ENCODE measurements around the gene TTYH2. TPM values are rescaled to one million over a fixed set of nuclear protein-coding genes. Genes with fewer than 3 reads are reported as not detected.

The TTYH2 gene
- polyA plus RNA-seq, 4 donors = 0.27 to 50.6 (median 2.0) TPM; not detected in 1

- DNase-seq (no peak), FAIRE-seq (no peak)
- Histone ChIP-seq H3K4me1 (ENCODE audit: control insufficient read depth in 3 of 3, insufficient read depth in 2 of 3, low read depth in 1 of 3, low read length in 2 of 3) (no peaks in the 10 kb centered on the region), H3K27ac (ENCODE audit: low read depth in 1 of 3, low read length in 2 of 3) (no peak overlapping the region), H3K27me3 (ENCODE audit: control insufficient read depth in 3 of 3, insufficient read depth in 3 of 3, low read length in 3 of 3) (peaks cover 0 to 18% (median 14%) of the 10 kb centered on the region in 3 donors), H3K9me3 (ENCODE audit: control insufficient read depth in 2 of 2, insufficient read depth in 1 of 2, low read depth in 1 of 2, low read length in 1 of 2) (no peaks in the 10 kb centered on the region), H3K4me3 (ENCODE audit: low read depth in 1 of 3, low read length in 3 of 3) (no peak overlapping the region), H3K36me3 (ENCODE audit: control insufficient read depth in 3 of 3, insufficient read depth in 2 of 3, low read depth in 1 of 3, low read length in 3 of 3) (no peaks in the 10 kb centered on the region)
- WGBS, 3 donors = 0 to 5% (median 4%) methylated on average over 1 of the region's 1 CpG
Measured at GRCh38 chr17:74177018-74177450, 36.3 kb upstream of the TTYH2 start.

GRCh38 chr17:74179576-74179975 is 33.8 kb upstream of the TTYH2 start:
- Histone ChIP-seq H3K9me3 (ENCODE audit: control insufficient read depth in 2 of 2, insufficient read depth in 1 of 2, low read depth in 1 of 2, low read length in 1 of 2) (no peaks in the 10 kb centered on the region), H3K36me3 (ENCODE audit: control insufficient read depth in 3 of 3, insufficient read depth in 2 of 3, low read depth in 1 of 3, low read length in 3 of 3) (no peaks in the 10 kb centered on the region), H3K4me1 (ENCODE audit: control insufficient read depth in 3 of 3, insufficient read depth in 2 of 3, low read depth in 1 of 3, low read length in 2 of 3) (no peaks in the 10 kb centered on the region), H3K4me3 (ENCODE audit: low read depth in 1 of 3, low read length in 3 of 3) (no peak overlapping the region), H3K27me3 (ENCODE audit: control insufficient read depth in 3 of 3, insufficient read depth in 3 of 3, low read length in 3 of 3) (peaks cover 0 to 18% (median 14%) of the 10 kb centered on the region in 3 donors), H3K27ac (ENCODE audit: low read depth in 1 of 3, low read length in 2 of 3) (no peak overlapping the region)
- WGBS, 3 donors = 38 to 59% (median 39%) methylated on average over 4 of the region's 4 CpGs
- no peak for FAIRE-seq
- no peak for DNase-seq

GRCh38 chr17:74180336-74180735 is 33.0 kb upstream of the TTYH2 start:
- DNase-seq = no peak
- peaks cover 0 to 15% (median 12%) of the 10 kb centered on the region in 3 donors for H3K27me3 ChIP-seq (ENCODE audit: control insufficient read depth in 3 of 3, insufficient read depth in 3 of 3, low read length in 3 of 3)

GRCh38 chr17:74181341-74181740 is 32.0 kb upstream of the TTYH2 start:
- Histone ChIP-seq H3K4me3 (ENCODE audit: low read depth in 1 of 3, low read length in 3 of 3) (no peak overlapping the region), H3K9me3 (ENCODE audit: control insufficient read depth in 2 of 2, insufficient read depth in 1 of 2, low read depth in 1 of 2, low read length in 1 of 2) (no peaks in the 10 kb centered on the region), H3K27me3 (ENCODE audit: control insufficient read depth in 3 of 3, insufficient read depth in 3 of 3, low read length in 3 of 3) (peaks cover 0 to 7% (median 6%) of the 10 kb centered on the region in 3 donors), H3K27ac (ENCODE audit: low read depth in 1 of 3, low read length in 2 of 3) (no peak overlapping the region), H3K4me1 (ENCODE audit: control insufficient read depth in 3 of 3, insufficient read depth in 2 of 3, low read depth in 1 of 3, low read length in 2 of 3) (no peaks in the 10 kb centered on the region), H3K36me3 (ENCODE audit: control insufficient read depth in 3 of 3, insufficient read depth in 2 of 3, low read depth in 1 of 3, low read length in 3 of 3) (no peaks in the 10 kb centered on the region)
- FAIRE-seq (no peak), DNase-seq (no peak)
- WGBS, 3 donors = 85 to 90% (median 86%) methylated on average over 4 of the region's 4 CpGs

More at GRCh38 chr17:74180336-74180735, 33.0 kb upstream of the TTYH2 start:
- Histone ChIP-seq H3K27ac (ENCODE audit: low read depth in 1 of 3, low read length in 2 of 3) (no peak overlapping the region), H3K4me1 (ENCODE audit: control insufficient read depth in 3 of 3, insufficient read depth in 2 of 3, low read depth in 1 of 3, low read length in 2 of 3) (no peaks in the 10 kb centered on the region), H3K36me3 (ENCODE audit: control insufficient read depth in 3 of 3, insufficient read depth in 2 of 3, low read depth in 1 of 3, low read length in 3 of 3) (no peaks in the 10 kb centered on the region), H3K9me3 (ENCODE audit: control insufficient read depth in 2 of 2, insufficient read depth in 1 of 2, low read depth in 1 of 2, low read length in 1 of 2) (no peaks in the 10 kb centered on the region), H3K4me3 (ENCODE audit: low read depth in 1 of 3, low read length in 3 of 3) (no peak overlapping the region)
- no peak for FAIRE-seq
- WGBS, 3 donors = 53 to 68% (median 58%) methylated on average over 8 of the region's 8 CpGs

GRCh38 chr17:74182041-74182723 is 31.2 kb upstream of the TTYH2 start:
- no peak overlapping the region for H3K4me3 ChIP-seq (ENCODE audit: low read depth in 1 of 3, low read length in 3 of 3)
- no peaks in the 10 kb centered on the region for H3K36me3 ChIP-seq (ENCODE audit: control insufficient read depth in 3 of 3, insufficient read depth in 2 of 3, low read depth in 1 of 3, low read length in 3 of 3)
- peaks cover 0 to 6% (median 3%) of the 10 kb centered on the region in 3 donors for H3K27me3 ChIP-seq (ENCODE audit: control insufficient read depth in 3 of 3, insufficient read depth in 3 of 3, low read length in 3 of 3)
- FAIRE-seq (no peak), DNase-seq (no peak)
- no peaks in the 10 kb centered on the region for H3K9me3 ChIP-seq (ENCODE audit: control insufficient read depth in 2 of 2, insufficient read depth in 1 of 2, low read depth in 1 of 2, low read length in 1 of 2)
- 73 to 76% (median 75%) methylated on average over 17 of the region's 17 CpGs for WGBS, 3 donors
- no peak overlapping the region for H3K27ac ChIP-seq (ENCODE audit: low read depth in 1 of 3, low read length in 2 of 3)
- no peaks in the 10 kb centered on the region for H3K4me1 ChIP-seq (ENCODE audit: control insufficient read depth in 3 of 3, insufficient read depth in 2 of 3, low read depth in 1 of 3, low read length in 2 of 3)

GRCh38 chr17:74183411-74183810 is 30.0 kb upstream of the TTYH2 start:
- 83 to 85% (median 84%) methylated on average over 9 of the region's 9 CpGs for whole genome bisulfite sequencing, 3 donors
- H3K36me3 ChIP-seq (ENCODE audit: control insufficient read depth in 3 of 3, insufficient read depth in 2 of 3, low read depth in 1 of 3, low read length in 3 of 3) = no peaks in the 10 kb centered on the region
- FAIRE-seq = no peak

GRCh38 chr17:74185571-74186185 is 27.7 kb upstream of the TTYH2 start:
- Histone ChIP-seq H3K27ac (ENCODE audit: low read depth in 1 of 3, low read length in 2 of 3) (no peak overlapping the region), H3K9me3 (ENCODE audit: control insufficient read depth in 2 of 2, insufficient read depth in 1 of 2, low read depth in 1 of 2, low read length in 1 of 2) (no peaks in the 10 kb centered on the region), H3K4me3 (ENCODE audit: low read depth in 1 of 3, low read length in 3 of 3) (no peak overlapping the region), H3K36me3 (ENCODE audit: control insufficient read depth in 3 of 3, insufficient read depth in 2 of 3, low read depth in 1 of 3, low read length in 3 of 3) (no peaks in the 10 kb centered on the region), H3K27me3 (ENCODE audit: control insufficient read depth in 3 of 3, insufficient read depth in 3 of 3, low read length in 3 of 3) (peaks cover 0 to 5% (median 0%) of the 10 kb centered on the region in 3 donors), H3K4me1 (ENCODE audit: control insufficient read depth in 3 of 3, insufficient read depth in 2 of 3, low read depth in 1 of 3, low read length in 2 of 3) (no peaks in the 10 kb centered on the region)
- no peak for DNase-seq
- no peak for FAIRE-seq
- 52 to 74% (median 67%) methylated on average over 9 of the region's 9 CpGs for WGBS, 3 donors

More at GRCh38 chr17:74183411-74183810, 30.0 kb upstream of the TTYH2 start:
- H3K4me3 ChIP-seq (ENCODE audit: low read depth in 1 of 3, low read length in 3 of 3) = no peak overlapping the region
- no peaks in the 10 kb centered on the region for H3K4me1 ChIP-seq (ENCODE audit: control insufficient read depth in 3 of 3, insufficient read depth in 2 of 3, low read depth in 1 of 3, low read length in 2 of 3)
- H3K27me3 ChIP-seq (ENCODE audit: control insufficient read depth in 3 of 3, insufficient read depth in 3 of 3, low read length in 3 of 3) = peaks cover 0 to 10% (median 0%) of the 10 kb centered on the region in 3 donors
- H3K27ac ChIP-seq (ENCODE audit: low read depth in 1 of 3, low read length in 2 of 3) = no peak overlapping the region
- no peak for DNase-seq
- no peaks in the 10 kb centered on the region for H3K9me3 ChIP-seq (ENCODE audit: control insufficient read depth in 2 of 2, insufficient read depth in 1 of 2, low read depth in 1 of 2, low read length in 1 of 2)

GRCh38 chr17:74186498-74186897 is 26.9 kb upstream of the TTYH2 start:
- no peaks in the 10 kb centered on the region for H3K4me1 ChIP-seq (ENCODE audit: control insufficient read depth in 3 of 3, insufficient read depth in 2 of 3, low read depth in 1 of 3, low read length in 2 of 3)

More at GRCh38 chr17:74186498-74186897, 26.9 kb upstream of the TTYH2 start:
- FAIRE-seq = no peak
- 89 to 91% (median 91%) methylated on average over 20 of the region's 20 CpGs for WGBS, 3 donors
- H3K9me3 ChIP-seq (ENCODE audit: control insufficient read depth in 2 of 2, insufficient read depth in 1 of 2, low read depth in 1 of 2, low read length in 1 of 2) = no peaks in the 10 kb centered on the region
- H3K36me3 ChIP-seq (ENCODE audit: control insufficient read depth in 3 of 3, insufficient read depth in 2 of 3, low read depth in 1 of 3, low read length in 3 of 3) = no peaks in the 10 kb centered on the region
- H3K4me3 ChIP-seq (ENCODE audit: low read depth in 1 of 3, low read length in 3 of 3) = no peak overlapping the region
- H3K27ac ChIP-seq (ENCODE audit: low read depth in 1 of 3, low read length in 2 of 3) = no peak overlapping the region
- peaks cover 0 to 4% (median 0%) of the 10 kb centered on the region in 3 donors for H3K27me3 ChIP-seq (ENCODE audit: control insufficient read depth in 3 of 3, insufficient read depth in 3 of 3, low read length in 3 of 3)
- DNase-seq = no peak

Measured in small intestine (tissue), 7 donors.